PC-3 (cell line): ENCODE results near the gene ZNF408. TPM values are rescaled to one million over a fixed set of nuclear protein-coding genes. Genes with fewer than 3 reads are reported as not detected.
A peak's percentile ranks its signal among the peaks of the same experiment; 100 is the strongest.

Source experiments
- ATAC-seq: fragments of 200-7000 bp; cut with Tn5 transposase; 2 replicates; pipeline ENCODE4 v1.9.1; 2020; ENCODE audit warnings: mild to moderate bottlenecking, moderate library complexity
- BruUV-seq: library from RNA; stranded (reverse); fragments of 400-500 nt; replicated peaks from 2 replicates; lab custom pipeline; 2021; lab: Mats Ljungman, UMichigan
- CTCF ChIA-PET: fragments of 300-600 bp; sonication (Branson Sonifier 250); formaldehyde crosslinking; loops from one replicate; lab custom pipeline; 2022; ENCODE audit warnings: antibody characterized with exemption; lab: Charles Lee
- POLR2A ChIA-PET: fragments of 300-600 bp; sonication (Branson Sonifier 250); formaldehyde crosslinking; loops from one replicate; lab custom pipeline; 2022; ENCODE audit warnings: antibody characterized with exemption; ENCODE audit not compliant: unreplicated experiment; lab: Charles Lee
- DNase-seq: peaks from one replicate; pipeline ENCODE4 v3.0.0-alpha.2; 2015
- H2AFZ ChIP-seq: fragments of 300-600 bp; sonication (generic); 2 replicates; pipeline ENCODE4 v1.6.0; 2016; ENCODE audit warnings: antibody characterized with exemption, low read length
- H3F3A ChIP-seq: fragments of 300-600 bp; sonication (generic); one replicate; pipeline ENCODE4 v1.6.0; 2017; ENCODE audit warnings: antibody characterized with exemption, low read length, control low read depth, mild to moderate bottlenecking; ENCODE audit not compliant: unreplicated experiment
- H3K27ac ChIP-seq: fragments of 300-600 bp; sonication (generic); 2 replicates; pipeline ENCODE4 v1.5.1; 2016; ENCODE audit warnings: mild to moderate bottlenecking, low read length
- H3K27me3 ChIP-seq: fragments of 300-600 bp; sonication (generic); 2 replicates; pipeline ENCODE4 v1.6.1; 2016; ENCODE audit warnings: low read length, mixed read lengths
- H3K36me3 ChIP-seq: fragments of 300-600 bp; sonication (generic); 2 replicates; pipeline ENCODE4 v1.6.1; 2016; ENCODE audit warnings: low read depth, mixed run types, low read length, mixed read lengths
- H3K4me1 ChIP-seq: fragments of 300-600 bp; sonication (generic); 2 replicates; pipeline ENCODE4 v1.5.1; 2016; ENCODE audit warnings: low read length; ENCODE audit not compliant: insufficient read depth
- H3K4me2 ChIP-seq: fragments of 300-600 bp; sonication (generic); 2 replicates; pipeline ENCODE4 v1.6.0; 2016; ENCODE audit warnings: low read length
- H3K4me3 ChIP-seq: fragments of 300-600 bp; sonication (generic); 2 replicates; pipeline ENCODE4 v1.5.1; 2016; ENCODE audit warnings: mild to moderate bottlenecking, low read length, mixed read lengths
- H3K79me2 ChIP-seq: fragments of 300-600 bp; sonication (generic); 2 replicates; pipeline ENCODE4 v1.6.1; 2017; ENCODE audit warnings: low read length, mixed read lengths
- H3K9ac ChIP-seq: fragments of 300-600 bp; sonication (generic); 2 replicates; pipeline ENCODE4 v1.6.0; 2016; ENCODE audit warnings: mild to moderate bottlenecking, low read length
- H3K9me2 ChIP-seq: fragments of 300-600 bp; sonication (generic); replicated peaks from 2 replicates; pipeline ENCODE4 v1.6.1; 2016; ENCODE audit warnings: mixed run types, low read length, mixed read lengths
- H3K9me3 ChIP-seq: fragments of 300-600 bp; sonication (generic); 2 replicates; pipeline ENCODE4 v1.6.1; 2016; ENCODE audit warnings: low read length, mixed read lengths
- H4K20me1 ChIP-seq: fragments of 300-600 bp; sonication (generic); 2 replicates; pipeline ENCODE4 v1.6.1; 2016; ENCODE audit warnings: low read length, mixed read lengths
- EZH2 ChIP-seq: fragments of 300-600 bp; sonication (generic); IDR thresholded peaks from one replicate; pipeline ENCODE4 v1.6.1; 2017; ENCODE audit warnings: antibody characterized with exemption, mild to moderate bottlenecking, low read length; ENCODE audit not compliant: unreplicated experiment
- EZH2phosphoT487 ChIP-seq: fragments of 300-600 bp; sonication (generic); IDR thresholded peaks from 2 replicates; pipeline ENCODE4 v1.6.1; 2018; ENCODE audit warnings: mild to moderate bottlenecking, antibody characterized with exemption, low read length, borderline replicate concordance
- intact Hi-C: fragments of 100-400 bp; cut with micrococcal nuclease; formaldehyde crosslinking; loops from 2 replicates; pipeline ENCODE4 v1.9.0; 2023
- total RNA-seq: library from RNA; depleted of rRNA; stranded (reverse); fragments of >200 nt; gene quantifications from 2 replicates; pipeline ENCODE4 v1.2.3, GENCODE V29; 2014
- TF ChIP-seq, protein P1 (sequence below): fragments of 300-600 bp; sonication (generic); conservative IDR thresholded peaks from 2 replicates; pipeline ENCODE4 v1.5.1; 2017; ENCODE audit warnings: antibody characterized with exemption, low read depth, mild to moderate bottlenecking, low read length

The ZNF408 gene
- total RNA-seq, 1 experiment from 2014 or later, result 7.1 TPM

GRCh38 chr11:46736146-46736545 is 35.3 kb downstream of the ZNF408 start:
- Histone ChIP-seq H3K9me3 (no peaks in the 10 kb centered on the region), H2AFZ (no peak overlapping the region), H4K20me1 (no peaks in the 10 kb centered on the region), H3K9me2 (no peaks in the 10 kb centered on the region), H3K9ac (no peak overlapping the region), H3K4me2 (no peak overlapping the region), H3K4me1 (no peaks in the 10 kb centered on the region; the same call in none of the 2 replicates), H3K79me2 (no peaks in the 10 kb centered on the region), H3K27me3 (no peaks in the 10 kb centered on the region), H3K4me3 (no peak overlapping the region), H3K27ac (no peak overlapping the region), H3F3A (no peaks in the 10 kb centered on the region), H3K36me3 (no peaks in the 10 kb centered on the region; the same call in 1 of the 2 replicates)
- DNase-seq, result no peak
- TF ChIP-seq EZH2phosphoT487 (no peak), EZH2 (no peak)
- TF ChIP-seq, protein P1, sequence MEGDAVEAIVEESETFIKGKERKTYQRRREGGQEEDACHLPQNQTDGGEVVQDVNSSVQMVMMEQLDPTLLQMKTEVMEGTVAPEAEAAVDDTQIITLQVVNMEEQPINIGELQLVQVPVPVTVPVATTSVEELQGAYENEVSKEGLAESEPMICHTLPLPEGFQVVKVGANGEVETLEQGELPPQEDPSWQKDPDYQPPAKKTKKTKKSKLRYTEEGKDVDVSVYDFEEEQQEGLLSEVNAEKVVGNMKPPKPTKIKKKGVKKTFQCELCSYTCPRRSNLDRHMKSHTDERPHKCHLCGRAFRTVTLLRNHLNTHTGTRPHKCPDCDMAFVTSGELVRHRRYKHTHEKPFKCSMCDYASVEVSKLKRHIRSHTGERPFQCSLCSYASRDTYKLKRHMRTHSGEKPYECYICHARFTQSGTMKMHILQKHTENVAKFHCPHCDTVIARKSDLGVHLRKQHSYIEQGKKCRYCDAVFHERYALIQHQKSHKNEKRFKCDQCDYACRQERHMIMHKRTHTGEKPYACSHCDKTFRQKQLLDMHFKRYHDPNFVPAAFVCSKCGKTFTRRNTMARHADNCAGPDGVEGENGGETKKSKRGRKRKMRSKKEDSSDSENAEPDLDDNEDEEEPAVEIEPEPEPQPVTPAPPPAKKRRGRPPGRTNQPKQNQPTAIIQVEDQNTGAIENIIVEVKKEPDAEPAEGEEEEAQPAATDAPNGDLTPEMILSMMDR, result no peak
- ATAC-seq, result no peak
- BruUV-seq, result no TSS peak
- CTCF ChIA-PET, result no interaction called here
- POLR2A ChIA-PET, result interaction anchor here (0.7 kb wide), 1 partner anchor 146 kb away, joined by 5 read pairs; no protein-coding TSS in a partner anchor
- intact Hi-C loops, result loop anchor here (5.0 kb wide), 1 partner anchor 34 kb away; the partner anchor contains the start of genes ARHGAP1 and ZNF408

- TF ChIP-seq, protein P1, result no peak
- no peak for TF ChIP-seq EZH2phosphoT487
- TF ChIP-seq EZH2, result no peak
- CTCF ChIA-PET, result no interaction called here
- no peaks in the 10 kb centered on the region for H3K9me3 ChIP-seq
- ATAC-seq (peak; percentile 78), DNase-seq (peak; percentile 45)
- H4K20me1 ChIP-seq, result no peaks in the 10 kb centered on the region
- peaks cover 2% of the 10 kb centered on the region; the same call in 1 of the 2 replicates for H3K36me3 ChIP-seq
- H3K9me2 ChIP-seq, result no peaks in the 10 kb centered on the region
- no peak overlapping the region for H3K4me2 ChIP-seq
- no peaks in the 10 kb centered on the region for H3K79me2 ChIP-seq
- H2AFZ ChIP-seq, result no peak overlapping the region
- no TSS peak for BruUV-seq
- no peak overlapping the region for H3K4me3 ChIP-seq
- POLR2A ChIA-PET, result interaction anchor here (0.7 kb wide), 1 partner anchor 146 kb away, joined by 5 read pairs; no protein-coding TSS in a partner anchor
- no peaks in the 10 kb centered on the region; the same call in none of the 2 replicates for H3K4me1 ChIP-seq
- H3K27ac ChIP-seq, result no peak overlapping the region
- H3K9ac ChIP-seq, result no peak overlapping the region
- intact Hi-C loops, result loop anchor here (5.0 kb wide), 1 partner anchor 34 kb away; the partner anchor contains the start of genes ARHGAP1 and ZNF408
- H3K27me3 ChIP-seq, result no peaks in the 10 kb centered on the region
- no peaks in the 10 kb centered on the region for H3F3A ChIP-seq
Observed at GRCh38 chr11:46736615-46737014, 35.8 kb downstream of the ZNF408 start.

DNA sequence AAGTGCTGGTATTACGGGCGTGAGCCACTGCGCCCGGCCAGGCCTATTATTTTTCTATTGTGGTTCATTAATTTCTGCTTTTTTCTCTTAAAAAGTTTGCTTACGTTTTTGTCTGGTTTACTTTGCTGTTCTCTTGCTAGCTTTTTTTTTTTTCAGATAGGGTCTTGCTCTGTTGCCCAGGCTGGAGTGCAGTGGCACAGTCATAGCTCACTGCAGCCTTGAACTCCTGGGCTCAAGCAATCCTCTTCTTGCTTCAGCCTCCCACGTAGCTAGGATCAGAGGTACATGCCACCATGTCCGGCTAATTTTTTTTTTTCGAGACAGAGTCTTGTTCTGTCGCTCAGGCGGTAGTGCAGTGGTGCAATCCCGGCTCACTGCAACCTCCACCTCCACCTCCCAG is 36.9 kb downstream of the ZNF408 start:
- POLR2A ChIA-PET, result no interaction called here
- Histone ChIP-seq H3K36me3 (peaks cover 8% of the 10 kb centered on the region), H2AFZ (no peak overlapping the region), H3K9me3 (no peaks in the 10 kb centered on the region), H3K4me2 (no peak overlapping the region), H3K4me1 (no peaks in the 10 kb centered on the region; the same call in none of the 2 replicates), H3K4me3 (no peak overlapping the region), H3K27ac (no peak overlapping the region), H3K9me2 (no peaks in the 10 kb centered on the region), H3F3A (no peaks in the 10 kb centered on the region), H3K27me3 (no peaks in the 10 kb centered on the region), H4K20me1 (no peaks in the 10 kb centered on the region), H3K79me2 (no peaks in the 10 kb centered on the region), H3K9ac (no peak overlapping the region)
- intact Hi-C loops, result loop anchor here (5.0 kb wide), 1 partner anchor 35 kb away; the partner anchor contains the start of genes ARHGAP1 and ZNF408
- CTCF ChIA-PET, result interaction anchor here (0.6 kb wide), 1 partner anchor 107 kb away, joined by 3 read pairs; no protein-coding TSS in a partner anchor
- BruUV-seq, result no TSS peak
- ATAC-seq (no peak), DNase-seq (no peak)
- TF ChIP-seq EZH2phosphoT487 (no peak), EZH2 (no peak)
- TF ChIP-seq, protein P1, result no peak
